GM19238 (cell line): ENCODE data around the gene GPRC5B.

Experiments
- DNase-seq: peaks from one replicate; pipeline ENCODE4 v3.0.0; 2011; ENCODE audit warnings: low spot score; ENCODE audit not compliant: insufficient read length

The GPRC5B gene

DNA sequence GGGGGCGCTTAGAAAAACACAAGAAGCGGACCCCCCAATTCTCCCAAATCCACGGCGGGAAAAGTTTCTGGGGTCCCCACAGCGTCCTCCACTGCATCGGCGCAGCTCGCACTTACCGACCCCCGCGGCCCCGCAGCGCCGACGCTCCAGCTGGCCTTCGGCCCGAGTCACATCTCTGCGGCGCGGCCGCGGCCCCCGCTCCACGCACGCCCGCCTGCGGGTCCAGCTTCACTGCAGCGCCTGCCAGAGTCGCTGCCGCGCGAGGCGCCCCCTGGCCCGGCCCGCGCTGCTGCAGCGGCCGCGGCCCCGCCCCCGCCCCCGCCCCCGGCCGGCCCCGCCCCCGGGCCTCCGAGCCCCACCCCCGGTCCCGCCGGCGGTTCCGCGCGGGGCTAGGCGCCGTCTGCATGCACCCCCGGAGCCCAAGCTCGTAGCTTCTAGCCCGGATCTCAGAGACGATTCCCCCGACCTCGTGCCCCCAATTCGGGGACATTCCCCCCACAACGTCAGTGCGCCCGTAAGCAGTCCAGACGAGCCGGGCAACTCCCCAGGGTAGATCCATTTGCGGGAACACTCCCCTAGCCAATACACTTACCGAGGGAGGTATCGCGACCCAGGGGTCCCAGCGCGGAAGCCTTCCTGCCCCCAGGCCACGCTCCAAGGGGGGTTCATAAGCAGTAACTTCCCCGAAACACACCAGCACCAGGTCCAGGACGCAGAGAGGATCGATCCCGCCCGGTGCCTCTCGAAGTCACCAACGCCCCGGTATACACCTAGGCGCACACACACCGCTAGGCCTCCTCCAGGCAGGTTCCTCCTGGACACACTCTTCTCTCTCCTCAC is at the start of gene GPRC5B:
GPRC5B (minus strand) TSS at position 238 of the 840 bp plus-strand sequence. CDS start 12,003 bp downstream, outside the sequence.
- peak; percentile 37 for DNase-seq

DNA sequence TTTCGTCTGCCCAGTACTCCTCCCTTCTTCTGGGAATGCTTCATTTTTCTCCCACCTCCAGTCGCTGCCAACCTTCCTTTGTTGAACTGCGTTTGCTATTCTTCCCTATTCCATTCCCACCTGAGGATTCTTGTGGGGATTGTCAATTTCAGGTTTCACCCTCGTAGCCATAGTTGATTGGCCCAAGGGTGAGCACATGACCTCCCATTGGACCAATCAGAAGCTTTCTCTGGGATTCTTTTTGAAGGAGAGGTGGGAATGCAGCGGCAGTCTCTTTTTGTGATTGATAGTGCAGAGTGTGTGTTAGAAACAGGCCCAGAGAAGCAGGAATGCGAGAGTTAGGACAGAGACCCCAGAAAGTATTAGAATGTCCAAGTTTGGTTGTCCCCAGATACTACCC is 49.1 kb upstream of the GPRC5B start:
- no peak for DNase-seq

- no peak for DNase-seq
Observed at GRCh38 chr16:19929062-19929511, 44.4 kb upstream of the GPRC5B start.

GRCh38 chr16:19928432-19928831 is 43.8 kb upstream of the GPRC5B start:
- DNase-seq = no peak

DNA sequence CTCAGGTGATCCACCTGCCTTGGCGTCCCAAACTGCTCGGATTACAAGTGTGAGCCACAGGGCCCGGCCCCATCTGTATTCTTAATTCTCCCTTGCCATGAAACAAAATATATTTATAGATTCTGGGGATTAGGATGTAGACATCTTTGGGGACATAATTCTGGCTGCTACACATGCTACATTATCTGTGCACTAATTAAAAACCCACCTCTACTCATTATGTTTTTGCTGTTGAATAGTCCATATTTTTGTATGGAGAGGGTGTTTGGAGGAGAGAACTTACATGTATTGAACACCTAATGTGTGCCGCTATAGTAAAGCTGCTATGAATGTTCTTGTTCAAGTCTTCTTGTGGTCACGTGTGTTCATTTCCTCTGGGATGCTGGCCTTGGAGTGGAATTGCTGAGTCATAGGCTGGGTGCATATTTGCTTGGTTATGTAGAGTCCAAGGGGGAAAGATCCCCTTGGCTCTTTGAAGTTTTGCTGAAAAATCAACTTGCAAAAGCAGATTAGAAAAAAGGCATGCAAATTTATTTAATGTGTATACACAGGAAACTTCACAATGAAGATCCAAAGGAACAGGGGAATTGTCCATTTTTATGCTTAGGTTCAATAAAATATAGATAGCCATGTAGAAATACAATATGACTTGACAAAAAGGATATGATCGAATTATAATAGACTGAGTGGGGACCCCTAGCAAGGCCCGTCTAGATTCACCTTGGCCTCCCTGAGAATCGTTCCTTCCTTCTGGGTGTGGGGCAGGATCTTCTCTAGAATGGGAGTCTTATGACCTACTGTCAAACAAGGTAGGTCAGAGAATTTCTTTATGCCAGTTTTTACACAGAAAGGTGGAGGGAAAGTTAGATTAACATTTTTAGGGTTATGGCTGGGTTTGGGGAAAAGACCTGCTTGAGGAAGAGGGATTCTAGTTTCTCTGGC is 42.1 kb upstream of the GPRC5B start:
- no peak for DNase-seq

DNA sequence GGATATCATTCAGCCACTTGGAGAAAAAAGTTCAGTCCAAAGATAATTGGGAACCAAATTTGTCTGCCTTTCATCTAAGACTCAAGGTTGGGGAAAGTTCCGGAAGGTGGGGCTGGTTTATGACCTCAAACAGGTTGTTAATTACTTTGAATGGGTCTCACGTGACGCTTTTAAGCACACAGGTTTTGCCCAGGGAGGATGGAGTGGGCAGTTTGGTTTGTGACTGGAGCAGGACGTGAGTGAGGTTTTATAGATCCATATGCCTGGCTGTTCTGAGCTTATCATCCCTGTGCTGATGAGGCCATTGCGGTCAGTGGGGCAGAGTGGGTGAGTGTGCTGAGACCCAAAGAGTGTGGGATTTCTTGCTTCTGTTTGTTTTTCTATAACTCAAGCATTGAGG is 38.7 kb upstream of the GPRC5B start:
- DNase-seq = no peak

GRCh38 chr16:19919142-19919541 is 34.5 kb upstream of the GPRC5B start:
- no peak for DNase-seq

DNA sequence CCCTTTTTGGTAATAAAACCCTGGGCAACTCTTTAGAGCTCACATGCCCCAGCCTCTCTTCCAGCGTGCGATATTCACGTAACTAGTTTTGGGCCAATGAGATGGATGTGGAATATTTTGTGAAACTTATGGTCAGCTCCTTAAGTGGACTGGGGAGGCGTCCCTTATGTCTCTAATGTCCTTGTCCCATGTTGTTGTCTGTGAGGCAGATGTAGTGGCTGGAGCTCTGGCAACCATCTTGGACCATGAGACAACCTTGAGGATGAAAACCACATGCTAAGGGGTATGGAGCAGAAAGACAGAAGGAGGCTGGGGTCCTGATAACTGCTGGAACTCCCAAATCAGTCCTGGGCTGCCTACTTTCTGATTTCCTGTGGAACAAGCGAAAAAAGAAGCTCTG is 31.4 kb upstream of the GPRC5B start:
- DNase-seq = no peak

DNA sequence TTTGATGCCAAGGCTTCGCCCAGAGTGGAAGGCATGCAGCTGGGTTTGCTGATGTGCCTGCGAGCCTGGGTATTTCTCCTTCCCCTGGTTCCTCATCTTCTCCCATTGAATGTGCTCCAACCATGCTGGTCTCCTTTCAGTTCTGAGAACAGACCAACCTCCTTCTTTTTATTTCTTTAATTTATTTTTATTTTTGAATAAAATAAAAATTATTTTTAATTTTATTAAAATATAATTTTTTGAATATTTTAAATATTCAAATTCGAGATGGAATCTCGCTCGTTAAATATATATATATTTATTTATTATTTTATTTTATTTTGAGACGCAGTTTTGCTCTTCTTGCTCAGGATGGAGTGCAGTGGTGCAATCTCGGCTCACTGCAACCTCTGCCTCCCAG is 30.2 kb upstream of the GPRC5B start:
- no peak for DNase-seq

DNA sequence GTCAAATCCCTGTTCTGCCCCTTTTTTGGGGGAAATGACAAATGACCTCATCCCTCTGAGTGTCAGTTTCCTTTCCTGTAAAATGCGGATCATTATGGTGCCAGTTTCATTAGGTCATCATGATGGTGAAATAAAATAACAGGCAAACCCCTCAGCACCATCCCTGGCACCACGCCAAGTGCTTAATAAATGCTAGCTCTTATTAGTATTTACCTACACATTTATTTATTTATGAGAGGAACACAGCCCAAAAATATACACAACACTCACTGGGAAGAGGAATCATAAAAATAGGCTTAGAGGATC is 28.6 kb upstream of the GPRC5B start:
- DNase-seq = no peak

- DNase-seq = no peak
Observed at GRCh38 chr16:19912455-19913339, 28.0 kb upstream of the GPRC5B start.

DNA sequence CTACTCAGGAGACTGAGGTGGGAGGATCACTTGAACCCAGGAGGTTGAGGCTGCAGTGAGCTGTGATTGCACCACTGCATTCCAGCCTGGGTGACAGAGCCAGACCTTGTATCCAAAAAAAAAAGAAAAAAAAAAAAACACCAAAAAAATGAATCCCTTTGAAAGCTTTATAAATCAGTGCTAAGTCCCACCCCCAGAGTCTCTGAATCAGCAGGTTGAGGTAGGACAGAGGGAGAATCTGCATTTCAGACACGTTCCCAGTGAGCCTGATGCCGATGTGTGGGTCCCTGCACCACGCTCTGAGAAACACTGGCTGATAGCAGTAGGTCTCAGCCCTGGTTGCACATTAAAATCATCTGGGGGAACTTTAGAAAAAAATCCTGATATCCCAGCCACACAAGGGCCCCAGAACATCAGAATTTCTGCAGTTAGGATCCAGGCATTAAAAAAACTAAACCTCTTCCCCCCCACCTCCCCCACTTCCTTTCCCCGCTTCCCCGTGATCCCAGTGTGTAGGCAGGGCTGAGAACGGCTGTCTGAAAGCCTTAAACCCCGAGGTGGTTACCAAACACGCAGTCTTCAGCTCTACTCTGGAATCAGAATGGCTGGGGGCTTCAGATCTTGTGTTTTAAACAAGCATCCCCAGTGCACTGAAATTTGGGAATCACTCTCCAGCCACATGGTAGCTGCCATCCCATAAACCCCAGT is 27.3 kb upstream of the GPRC5B start:
- DNase-seq = no peak

DNA sequence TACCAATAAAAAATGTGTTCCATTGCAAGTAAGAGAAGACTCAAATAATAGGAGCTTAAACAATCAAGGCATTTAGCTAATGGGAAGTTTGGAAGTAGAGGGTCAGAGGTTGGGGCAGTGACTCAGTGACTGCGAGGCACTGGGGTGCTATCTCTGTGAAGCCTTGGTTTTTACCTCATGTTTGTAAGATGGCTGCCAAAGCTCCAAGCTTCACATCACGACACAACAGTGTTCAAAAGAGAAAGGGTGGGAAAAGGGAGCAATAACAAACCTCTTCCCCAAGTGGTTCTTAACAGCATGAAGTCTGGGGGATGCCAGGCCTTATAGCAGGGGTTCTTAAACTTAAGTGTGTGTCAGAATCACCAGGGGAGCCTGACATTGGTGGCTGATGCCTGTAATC is 26.6 kb upstream of the GPRC5B start:
- DNase-seq = no peak

DNA sequence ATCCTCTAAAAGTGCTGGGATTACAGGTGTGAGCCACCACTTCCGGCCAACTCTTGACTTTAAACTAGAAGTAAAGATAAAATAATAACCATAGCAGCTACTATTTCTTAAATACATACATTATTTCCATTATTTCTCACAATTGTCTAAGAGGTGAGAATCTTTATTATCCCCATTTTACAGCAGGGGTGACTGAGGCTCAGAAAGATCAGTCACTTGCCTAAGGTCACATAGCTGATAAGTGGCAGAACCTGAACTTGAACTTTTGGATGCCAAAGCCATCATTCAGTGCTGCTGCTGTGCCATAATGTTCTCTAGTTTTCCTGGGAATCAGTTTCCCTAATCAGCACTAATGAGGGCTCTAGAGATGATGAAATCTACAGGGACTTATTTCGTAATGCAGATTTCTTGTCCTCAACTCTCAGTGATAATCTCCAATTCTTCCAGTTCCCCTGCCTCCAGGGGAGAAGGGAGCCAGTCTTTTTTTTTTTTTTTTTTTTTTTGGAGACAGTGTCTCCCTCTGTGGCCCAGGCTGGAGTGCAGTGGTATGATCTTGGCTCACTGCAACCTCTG is 25.2 kb upstream of the GPRC5B start:
- no peak for DNase-seq

GRCh38 chr16:19908921-19909320 is 24.3 kb upstream of the GPRC5B start:
- DNase-seq = no peak

- DNase-seq = peak; percentile 59
Observed at GRCh38 chr16:19907161-19907992, 22.7 kb upstream of the GPRC5B start.

- DNase-seq = no peak
Observed at GRCh38 chr16:19901164-19901563, 16.5 kb upstream of the GPRC5B start.

DNA sequence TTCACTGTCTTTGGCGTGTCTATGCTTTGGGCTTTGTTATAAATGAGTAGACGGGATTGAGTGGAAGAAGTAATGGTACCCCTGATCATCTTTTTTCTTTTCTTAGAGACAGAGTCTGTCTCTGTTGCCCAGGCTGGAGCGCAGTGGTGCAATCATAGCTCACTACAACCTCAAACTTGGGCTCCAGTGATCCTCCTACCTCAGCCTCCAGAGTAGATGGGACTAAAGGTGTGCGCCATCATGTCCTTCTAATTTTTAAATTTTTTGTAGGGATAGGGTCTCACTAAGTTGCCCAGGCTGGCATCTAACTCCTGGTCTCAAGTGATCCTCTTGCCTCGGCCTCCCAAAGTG is 14.9 kb upstream of the GPRC5B start:
- no peak for DNase-seq

DNA sequence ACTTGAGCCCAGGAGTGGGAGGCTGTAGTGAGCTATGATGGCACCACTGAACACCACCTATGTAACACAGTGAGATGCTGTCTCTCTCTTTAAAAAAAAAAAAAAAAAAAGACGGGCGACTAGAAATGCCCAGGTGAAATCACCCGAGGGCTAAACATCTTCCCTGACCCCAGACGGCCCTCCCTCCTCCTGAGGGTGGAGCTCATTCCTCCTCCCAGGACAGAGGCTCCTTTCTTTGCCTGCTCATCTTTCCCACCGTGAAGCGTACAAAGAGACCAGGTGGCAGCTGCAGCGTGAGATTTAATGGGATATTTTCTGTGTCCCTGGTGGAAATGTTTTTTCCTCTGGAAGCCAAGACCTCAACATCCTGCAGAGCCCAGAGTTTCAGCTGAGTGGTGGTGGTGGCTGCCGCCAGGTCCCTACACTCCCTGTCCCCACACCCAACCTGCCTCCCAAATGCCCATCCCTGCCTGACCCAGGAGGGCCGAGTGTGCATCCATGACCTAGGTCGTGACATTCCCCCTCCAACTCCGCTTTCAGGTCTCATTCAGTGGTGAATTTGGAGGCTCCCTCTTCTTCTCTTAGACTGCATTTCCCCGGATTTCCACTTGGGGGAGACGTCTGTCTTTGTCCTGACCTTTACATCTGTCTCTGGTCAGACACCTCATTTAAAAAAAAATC is 14.4 kb upstream of the GPRC5B start:
- peak; percentile 27 for DNase-seq
